ENCODE measurements around the gene GRID1.

Gene GRID1

DNA sequence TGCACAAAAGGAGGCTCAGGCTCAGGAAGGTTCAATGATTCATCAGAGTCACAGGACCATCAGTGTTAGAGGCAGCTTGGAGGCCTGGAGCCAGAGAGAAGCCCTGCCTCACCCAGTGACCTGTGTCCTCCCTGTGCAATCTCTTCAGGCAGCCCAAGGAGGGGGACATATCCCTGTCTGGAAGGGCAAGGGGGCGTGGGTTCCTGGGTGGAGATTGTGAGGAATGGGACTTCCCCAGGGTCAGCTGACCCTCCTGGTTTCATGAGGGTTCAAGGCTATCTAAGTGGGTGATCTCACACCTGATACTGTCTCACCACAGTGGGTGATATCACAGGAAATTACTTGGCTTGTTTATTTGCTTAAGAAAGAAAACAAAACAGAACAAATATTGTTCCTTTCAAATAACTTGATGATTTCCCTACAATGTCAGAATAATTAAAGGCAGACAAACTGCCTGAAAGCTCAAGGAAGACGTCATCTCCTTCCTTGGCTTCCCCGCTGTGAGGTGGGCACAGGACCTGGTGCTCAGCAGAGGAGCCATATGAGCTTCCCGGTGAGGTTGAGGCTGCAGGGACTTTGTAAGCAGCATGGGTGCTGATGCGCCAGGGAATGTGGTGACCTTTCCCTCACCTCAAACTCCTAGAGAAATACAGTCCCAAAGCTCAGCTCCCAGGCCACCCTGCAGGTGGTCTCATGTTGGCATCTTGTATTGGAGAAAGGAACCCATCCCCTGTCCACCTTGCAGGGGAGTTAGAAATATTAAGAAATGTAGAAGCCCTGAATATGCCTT, 763.2 kb downstream of the GRID1 start:
- no peak for DNase-seq

DNA sequence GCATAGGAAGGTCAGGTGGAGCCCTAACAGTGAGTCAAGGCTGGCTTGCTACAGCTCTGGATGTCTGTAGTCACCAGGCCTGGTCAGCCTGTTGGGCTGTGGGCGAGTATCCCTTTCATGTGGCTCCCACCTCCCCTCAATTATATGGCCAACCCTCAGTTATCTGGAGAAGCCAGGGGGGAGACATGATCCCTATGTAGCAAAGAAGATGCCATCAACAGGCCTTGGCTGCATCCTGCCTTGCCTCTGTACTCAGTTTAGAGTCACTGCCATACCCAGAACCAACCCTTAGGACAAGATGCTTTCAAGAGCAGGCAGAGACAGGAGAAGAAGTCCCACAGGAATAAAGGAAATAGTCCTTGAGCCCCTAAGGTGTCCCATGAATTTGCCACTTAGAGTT, 763.9 kb downstream of the GRID1 start:
- DNase-seq = no peak

DNA sequence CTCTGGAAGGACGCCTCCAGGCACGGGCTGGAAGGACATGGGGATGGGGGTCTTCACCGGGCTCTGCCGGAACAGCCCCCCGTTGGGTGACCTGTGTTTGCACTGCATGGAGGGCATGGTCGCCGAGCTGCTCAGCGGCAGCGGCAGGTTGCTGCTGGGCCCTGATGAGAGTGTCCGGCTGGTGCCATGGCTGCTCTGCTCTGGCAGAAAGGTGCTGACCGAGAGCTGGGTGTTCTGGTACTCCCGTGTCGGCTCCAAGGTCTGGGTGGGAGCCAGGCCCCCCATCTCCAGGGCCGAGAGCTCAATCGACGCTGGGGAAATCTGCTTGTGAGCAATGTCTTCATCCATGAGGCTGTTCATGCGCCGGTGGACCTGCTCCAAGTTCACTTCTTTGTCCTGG, 764.3 kb downstream of the GRID1 start:
- no peak for DNase-seq

DNA sequence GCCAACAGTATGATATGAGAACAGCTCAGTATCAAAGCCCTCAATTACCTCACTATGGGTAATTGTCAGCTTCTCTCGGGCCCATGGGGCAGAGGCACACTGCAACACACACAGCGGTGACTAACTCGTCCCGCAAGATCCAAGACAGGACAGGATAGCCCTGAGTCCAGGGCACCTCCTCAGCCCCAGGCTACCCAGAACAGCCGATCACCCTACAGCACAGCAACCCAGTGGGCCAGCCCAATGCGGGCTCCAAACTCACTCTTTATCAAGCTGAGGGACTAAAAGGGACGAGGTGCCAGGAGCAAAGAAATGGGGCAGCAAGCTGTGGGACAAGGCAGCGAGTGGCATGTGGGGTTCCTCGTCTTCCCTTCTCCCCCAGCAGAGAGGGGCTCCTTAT, 765.1 kb downstream of the GRID1 start:
- no peak for DNase-seq

DNA sequence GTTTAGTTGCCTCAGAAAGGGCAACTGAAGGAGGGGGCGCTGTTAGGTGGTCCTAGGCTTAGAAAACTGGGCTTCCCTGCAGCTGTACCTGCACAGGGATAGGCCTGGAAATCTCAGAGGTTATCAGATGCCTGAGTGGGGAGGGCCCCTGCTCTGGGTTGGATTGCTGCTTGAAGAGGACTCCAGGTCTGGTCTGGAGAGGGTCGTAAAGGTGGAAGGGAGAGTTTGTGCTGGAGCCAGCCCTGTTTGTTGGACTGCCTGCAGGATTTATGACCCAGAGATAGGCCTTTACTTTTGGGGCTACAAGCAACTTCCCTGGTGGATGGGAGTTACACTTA, 765.9 kb downstream of the GRID1 start:
- DNase-seq = no peak

DNA sequence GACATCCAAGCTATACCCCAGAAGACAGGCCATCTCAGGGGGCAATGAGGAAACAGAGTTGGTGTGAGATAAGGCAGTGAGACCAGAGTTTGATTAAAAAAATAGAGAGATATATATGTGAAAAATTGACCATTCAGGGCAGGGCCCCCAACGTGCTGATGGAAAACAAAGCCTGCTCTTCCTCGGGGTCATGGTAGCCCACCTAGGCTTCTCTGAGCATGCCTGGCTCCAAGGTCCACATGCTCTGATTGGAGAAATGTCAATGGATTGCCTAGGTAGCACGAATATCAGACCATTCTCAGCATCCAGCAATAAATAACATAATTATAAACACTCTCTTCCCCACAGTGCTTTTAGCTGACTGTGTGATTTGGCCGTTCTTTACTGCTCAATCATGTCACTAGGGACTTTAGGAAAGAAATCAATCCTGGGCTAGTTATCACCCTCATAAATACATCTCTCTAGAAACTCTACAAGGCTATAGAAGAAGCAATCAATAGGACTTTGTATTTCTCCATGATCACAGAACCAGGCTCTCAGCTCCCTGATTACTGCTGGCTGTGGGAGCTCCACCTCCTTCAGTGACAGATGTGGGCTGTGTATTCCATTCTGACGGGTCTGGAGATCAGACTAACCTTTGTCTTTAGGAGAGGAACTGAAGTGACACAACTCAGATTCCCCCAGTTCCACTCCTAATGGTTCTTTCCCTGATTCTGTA, 766.4 kb downstream of the GRID1 start:
- DNase-seq = no peak

DNA sequence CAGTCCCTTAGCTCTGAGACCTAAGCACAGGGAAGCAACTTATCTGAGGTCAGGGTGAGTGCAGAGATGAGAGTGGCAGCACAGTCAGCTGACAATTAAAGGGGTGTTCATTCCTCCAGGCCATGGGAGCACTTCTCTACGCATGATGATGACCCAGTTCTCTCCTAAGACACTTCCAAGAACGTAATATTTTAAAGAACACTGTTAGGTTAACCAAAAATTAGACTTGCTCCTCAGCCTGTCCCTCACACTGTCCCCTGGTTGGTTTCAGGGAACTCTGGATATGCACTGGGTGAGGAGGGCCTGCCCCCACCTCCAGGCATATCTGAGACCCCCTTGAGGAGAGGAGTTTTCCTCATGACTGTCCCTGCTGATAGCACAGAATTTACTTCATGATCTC, 767.5 kb downstream of the GRID1 start:
- no peak for DNase-seq

DNA sequence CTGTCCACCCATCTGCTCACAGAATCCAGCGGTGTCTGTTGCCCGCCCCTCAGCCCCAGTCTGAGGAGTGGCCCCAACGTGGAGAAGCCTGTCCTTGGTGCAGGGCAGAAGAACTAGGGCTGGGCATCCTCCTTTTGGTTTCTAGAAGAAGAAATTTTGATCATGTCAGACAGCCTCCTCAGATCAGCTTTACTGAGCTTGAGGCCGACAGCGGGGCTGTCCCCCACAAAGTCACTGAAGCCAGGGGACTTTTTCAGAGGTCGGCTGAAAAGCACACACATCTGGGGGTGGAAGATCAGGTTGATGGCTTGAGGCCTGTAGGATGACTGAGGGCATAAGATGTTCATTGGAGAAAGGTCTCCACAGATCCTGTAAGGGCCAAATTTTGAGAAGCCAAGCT, 767.9 kb downstream of the GRID1 start:
- no peak for DNase-seq

DNA sequence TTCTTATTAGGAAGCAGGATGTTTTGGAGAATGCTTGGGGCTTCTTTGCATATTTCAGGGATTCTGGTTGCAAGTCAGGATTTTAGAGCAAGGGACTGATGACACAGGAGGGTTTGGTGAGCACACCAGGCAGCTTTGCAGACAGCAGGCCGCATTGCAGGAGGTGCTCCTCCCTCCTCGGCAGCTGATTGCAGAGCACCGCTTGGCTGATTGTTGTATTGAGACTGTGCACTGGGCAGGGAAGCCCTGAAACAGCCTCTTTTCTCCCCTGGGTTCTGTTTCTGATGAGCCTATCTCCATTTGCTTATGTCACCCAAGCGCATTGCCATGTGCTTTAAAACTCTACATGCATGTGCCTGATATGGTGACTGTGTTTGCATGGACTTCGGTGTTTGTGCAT, 769.6 kb downstream of the GRID1 start:
- DNase-seq = no peak

DNA sequence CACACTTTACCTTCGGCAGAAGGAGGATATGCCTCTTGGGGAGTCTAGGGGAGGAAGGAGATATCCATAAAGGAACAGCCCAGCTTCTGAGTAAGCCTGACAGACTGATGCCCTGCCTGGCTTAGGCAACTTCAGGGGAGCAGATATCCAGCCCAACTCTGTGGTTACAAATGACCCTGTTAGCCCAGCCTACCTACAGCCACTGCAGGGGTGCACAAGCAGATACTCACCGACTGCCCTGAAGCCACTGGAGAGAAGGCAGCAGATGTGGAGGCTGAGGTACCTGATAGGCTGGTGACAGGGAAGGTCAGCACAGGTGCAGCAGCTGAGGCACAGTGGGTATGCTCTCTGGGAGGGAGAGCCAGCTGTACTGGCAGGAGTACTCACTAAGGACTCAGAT, 770.2 kb downstream of the GRID1 start:
- no peak for DNase-seq

DNA sequence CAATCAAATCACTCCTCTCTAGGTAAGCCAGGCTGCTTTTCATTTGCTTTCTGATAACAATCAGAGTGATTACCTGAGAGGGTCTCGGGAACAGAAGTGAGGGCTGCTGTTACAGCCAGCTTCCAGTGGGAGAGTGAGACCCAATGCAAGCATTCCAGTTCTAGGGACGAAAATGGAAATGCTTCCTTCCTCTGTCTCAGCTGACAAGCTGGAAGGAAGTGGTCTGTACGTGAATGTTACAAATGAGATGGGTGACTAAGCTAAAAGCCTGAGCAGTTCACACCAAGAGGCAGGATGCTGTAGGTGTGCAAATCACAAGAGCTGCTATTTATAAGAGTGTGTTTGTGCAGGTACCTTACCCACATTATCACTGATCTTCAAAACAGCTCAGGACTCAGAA, 772.4 kb downstream of the GRID1 start:
- no peak for DNase-seq

DNA sequence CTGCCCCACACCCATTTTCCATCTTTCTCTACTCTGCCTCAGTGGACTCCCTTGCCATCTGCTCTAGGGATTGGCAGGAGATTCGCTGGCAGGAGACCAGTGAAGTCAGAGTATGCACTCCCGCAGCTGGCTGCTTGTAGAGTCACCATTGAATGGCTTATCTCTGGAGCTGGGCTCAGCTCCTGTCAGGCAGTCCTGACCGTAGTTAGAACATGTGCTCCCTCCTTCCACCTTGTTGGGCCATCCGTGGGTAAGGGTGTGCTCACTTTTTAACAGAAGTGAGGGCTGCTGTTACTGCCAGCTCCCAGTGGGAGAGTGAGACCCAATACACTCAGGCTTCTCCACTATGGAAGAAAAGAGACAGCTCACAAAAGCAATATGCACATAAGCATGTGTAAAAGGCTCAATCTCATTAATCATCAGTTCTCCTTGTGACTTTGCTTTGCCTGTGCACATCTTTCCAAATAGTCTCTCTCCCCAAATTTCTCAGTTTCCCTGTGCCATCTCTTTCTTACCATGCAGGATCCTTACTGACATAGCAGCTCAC, 773.3 kb downstream of the GRID1 start:
- no peak for DNase-seq

DNA sequence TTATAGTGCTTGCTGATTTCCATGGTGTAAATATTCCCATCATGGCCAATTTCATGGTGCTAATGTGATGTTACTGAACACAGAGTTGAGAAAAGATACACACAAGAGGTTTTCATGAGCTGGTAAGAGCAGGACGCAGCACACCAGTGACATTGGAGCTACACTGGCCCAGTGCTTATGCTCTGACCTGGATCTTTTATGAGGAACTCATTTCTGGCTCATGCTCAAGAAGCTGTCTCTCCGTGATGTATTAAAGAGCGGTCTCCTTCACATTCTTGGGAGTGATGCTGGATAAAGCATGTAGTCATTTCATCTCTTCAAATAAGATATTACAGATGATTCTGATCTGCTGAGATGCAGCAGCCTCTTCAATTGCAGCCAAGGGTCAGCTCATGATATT, 785.2 kb downstream of the GRID1 start:
- no peak for DNase-seq

DNA sequence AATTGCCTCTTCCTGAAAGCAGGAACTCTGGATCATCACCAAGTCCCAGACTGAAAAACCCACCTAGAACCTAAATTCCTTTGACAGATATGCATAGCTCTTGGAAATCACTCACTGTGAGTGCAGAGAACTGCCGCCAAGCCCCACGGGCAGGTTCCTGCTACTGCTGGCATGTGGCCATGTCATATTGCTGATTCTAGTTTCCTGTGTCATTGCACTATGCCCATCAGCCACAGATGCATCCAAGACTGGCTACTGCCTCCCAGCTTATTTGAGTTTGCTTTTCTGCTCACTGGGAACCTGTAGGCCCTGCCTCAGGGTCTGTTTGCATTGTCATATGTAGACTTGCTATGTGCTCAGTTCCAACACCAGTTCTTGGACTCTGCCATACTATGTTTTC, 786.0 kb downstream of the GRID1 start:
- DNase-seq = no peak

DNA sequence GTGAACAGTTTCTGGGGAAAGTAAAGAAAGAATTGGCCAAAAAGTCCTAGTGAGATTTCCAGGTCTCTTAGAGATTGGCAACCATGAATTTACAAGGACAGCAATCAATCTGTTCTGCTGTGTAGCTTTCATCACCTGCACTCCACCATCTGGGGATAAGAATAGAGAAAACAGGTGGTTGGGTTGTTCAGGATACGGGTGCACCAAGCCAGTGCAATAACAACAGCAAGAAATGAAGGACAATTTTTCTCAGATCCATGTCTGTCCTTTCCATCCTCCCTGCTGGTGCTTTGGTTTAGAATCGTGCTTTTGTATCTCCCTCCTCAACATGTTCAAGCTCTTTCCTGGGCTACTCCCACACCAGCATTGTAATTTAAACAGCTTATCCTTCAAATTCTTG, 787.7 kb downstream of the GRID1 start:
- DNase-seq = no peak

DNA sequence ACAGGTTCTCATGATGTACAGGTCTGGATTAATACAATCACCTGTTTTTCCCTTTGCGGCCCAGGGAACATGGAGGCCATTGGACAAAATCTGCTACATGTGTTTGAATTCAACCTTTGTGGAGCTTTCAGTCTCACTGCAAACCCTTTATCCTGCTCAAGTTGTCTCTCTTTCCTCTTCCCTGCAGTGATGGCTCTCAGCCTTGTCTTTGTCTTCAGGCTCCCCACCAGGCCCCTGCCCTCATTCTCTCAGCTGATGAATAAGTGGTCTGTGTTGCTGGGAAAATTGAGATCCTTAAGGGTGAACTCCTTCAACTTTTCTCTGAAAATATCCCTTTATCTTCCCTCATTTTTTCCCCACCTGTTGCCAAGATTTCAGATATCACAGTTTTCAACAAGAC, 791.2 kb downstream of the GRID1 start:
- DNase-seq = no peak

DNA sequence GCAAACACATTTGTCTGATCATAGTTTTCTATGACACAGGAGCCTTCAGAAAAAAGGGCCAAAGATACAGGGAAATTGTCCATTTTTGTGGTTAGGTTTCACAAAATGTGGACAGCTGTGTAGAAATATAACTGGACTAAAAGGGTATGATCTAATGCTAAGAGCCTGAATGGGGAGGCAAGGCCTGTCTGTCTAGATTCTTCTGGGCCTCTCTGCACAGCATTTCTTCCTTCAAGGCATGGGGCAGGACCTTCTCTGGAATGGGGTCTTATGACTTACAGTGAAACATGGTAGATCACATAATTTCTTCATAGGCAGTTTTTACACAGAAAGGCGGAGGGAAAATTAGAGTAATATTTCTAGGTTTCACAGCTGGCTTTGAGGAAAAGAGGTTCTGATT, 795.7 kb downstream of the GRID1 start:
- no peak for DNase-seq

DNA sequence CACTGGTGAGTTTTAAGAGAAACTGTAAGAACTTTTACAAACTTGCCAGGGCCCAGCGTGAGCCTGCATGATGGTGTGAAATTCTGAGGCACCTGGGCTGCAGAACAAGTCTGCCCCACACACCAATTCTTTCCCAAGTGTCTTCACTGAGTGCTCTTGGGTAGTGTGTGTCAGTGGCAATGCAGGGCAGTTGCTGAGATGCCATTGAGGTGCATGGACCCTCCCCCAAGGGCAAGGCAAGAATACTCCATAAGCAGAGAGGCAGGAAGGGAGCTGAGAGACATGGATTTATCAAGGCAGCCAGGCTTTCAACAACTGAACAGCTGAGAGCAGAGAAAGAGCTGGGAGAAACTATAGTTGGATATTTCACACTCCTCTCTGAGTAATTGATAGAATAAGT, 801.2 kb downstream of the GRID1 start:
- DNase-seq = no peak

DNA sequence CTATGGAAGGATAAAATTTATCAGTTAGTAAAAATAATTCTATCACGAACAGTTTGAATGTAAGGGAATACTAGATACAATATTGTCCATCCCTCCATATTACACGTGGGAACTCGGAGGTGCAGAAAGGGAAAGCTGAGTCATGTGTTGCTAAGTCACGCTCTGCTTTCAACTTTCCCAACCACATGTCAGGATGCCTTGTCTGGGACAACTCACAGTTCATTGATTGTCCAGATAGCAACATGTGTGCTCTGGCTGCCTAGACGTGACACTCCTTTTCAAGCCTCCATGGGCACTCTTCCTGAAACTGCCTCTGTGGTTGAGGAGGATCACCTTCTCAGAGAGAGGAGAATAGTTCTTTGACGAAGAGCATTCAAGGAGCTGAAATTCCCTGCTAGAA, 808.1 kb downstream of the GRID1 start:
- DNase-seq = no peak

DNA sequence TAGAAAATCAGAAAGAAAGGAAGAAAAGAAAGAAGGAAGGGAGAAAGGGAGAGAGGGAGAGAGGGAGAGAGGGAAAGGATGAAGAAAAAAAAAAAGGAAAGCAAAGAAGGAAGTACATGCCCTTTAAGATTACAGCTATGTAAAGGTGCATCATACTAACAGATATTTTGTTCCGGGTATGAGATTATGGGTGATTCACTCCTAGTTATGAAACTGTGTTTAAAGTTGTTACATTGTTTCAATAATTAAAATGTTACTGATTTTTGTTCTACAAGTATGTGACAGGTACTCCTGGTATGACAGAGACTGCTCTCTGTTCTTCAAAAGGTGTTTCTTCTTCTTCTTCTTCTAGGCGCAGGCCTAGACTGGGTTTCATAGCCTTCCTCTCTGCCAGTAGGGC, 808.9 kb downstream of the GRID1 start:
- DNase-seq = no peak

DNA sequence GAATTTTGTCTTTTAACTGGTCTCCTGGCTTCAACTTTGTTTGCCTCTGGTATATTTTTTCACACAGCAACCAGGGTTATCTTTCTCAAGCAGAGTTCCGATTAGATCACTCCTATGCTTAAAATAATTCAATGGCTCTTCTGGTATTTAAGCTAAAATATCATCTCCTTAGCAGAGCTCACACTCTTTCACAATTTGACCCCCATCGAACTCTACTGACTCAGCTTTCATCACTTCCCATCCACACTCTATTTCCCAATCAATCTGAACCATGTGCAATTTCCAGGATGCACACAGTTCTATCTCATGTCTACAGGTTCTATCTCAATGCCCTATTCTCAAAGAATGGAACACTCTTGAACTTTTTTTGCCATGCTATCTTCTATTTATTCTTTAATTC, 809.5 kb downstream of the GRID1 start:
- DNase-seq = no peak

Measured in effector CD4-positive, alpha-beta T cell (primary cell).